ENCODE data around the gene MAT2A. TPM values are rescaled to one million over a fixed set of nuclear protein-coding genes. Genes with fewer than 3 reads are reported as not detected.

MAT2A gene
- total and polyA plus RNA-seq, 9 of the 15 experiments (the other 6 are each of a cell fraction or from before 2014, with no cell fraction given): 130 to 1,027 (median 240) TPM

- TF ChIP-seq FOXK2 (conservative IDR thresholded peaks at IDR 0.05 in 1 of 2, IDR thresholded peaks at IDR 0.05 in 1 of 2; ENCODE audit: low read depth in 2 of 2): 0 out of 4 replicates have a peak, but pooled peaks have one; percentile 20 to 47
- TF ChIP-seq GABPA (tag; conservative IDR thresholded peaks at IDR 0.05; ENCODE audit: low read depth): peak; percentile 47
- TF ChIP-seq POU5F1 (IDR thresholded peaks at IDR 0.05; ENCODE audit: borderline replicate concordance, low read depth, low read length, partially characterized antibody): no peak
- no peak for TF ChIP-seq SAP30 (IDR thresholded peaks at IDR 0.05; ENCODE audit: borderline replicate concordance, insufficient read depth, low read depth, low read length, poor library complexity, severe bottlenecking)
- TF ChIP-seq NR0B1 (IDR thresholded peaks at IDR 0.05; ENCODE audit: partially characterized antibody): no peak
- TF ChIP-seq, protein P1, sequence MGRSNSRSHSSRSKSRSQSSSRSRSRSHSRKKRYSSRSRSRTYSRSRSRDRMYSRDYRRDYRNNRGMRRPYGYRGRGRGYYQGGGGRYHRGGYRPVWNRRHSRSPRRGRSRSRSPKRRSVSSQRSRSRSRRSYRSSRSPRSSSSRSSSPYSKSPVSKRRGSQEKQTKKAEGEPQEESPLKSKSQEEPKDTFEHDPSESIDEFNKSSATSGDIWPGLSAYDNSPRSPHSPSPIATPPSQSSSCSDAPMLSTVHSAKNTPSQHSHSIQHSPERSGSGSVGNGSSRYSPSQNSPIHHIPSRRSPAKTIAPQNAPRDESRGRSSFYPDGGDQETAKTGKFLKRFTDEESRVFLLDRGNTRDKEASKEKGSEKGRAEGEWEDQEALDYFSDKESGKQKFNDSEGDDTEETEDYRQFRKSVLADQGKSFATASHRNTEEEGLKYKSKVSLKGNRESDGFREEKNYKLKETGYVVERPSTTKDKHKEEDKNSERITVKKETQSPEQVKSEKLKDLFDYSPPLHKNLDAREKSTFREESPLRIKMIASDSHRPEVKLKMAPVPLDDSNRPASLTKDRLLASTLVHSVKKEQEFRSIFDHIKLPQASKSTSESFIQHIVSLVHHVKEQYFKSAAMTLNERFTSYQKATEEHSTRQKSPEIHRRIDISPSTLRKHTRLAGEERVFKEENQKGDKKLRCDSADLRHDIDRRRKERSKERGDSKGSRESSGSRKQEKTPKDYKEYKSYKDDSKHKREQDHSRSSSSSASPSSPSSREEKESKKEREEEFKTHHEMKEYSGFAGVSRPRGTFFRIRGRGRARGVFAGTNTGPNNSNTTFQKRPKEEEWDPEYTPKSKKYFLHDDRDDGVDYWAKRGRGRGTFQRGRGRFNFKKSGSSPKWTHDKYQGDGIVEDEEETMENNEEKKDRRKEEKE (IDR thresholded peaks at IDR 0.05; ENCODE audit: borderline replicate concordance in 1 of 2, control insufficient read depth in 1 of 2, low read depth in 2 of 2, low read length in 1 of 2): no peak
- no peak for TF ChIP-seq RBBP5 (IDR thresholded peaks at IDR 0.05; ENCODE audit: borderline replicate concordance, insufficient read depth, low read length, poor library complexity, severe bottlenecking)
- TF ChIP-seq NFRKB (IDR thresholded peaks at IDR 0.05; ENCODE audit: low read depth): peak; percentile 54; the same call in 1 of the 2 replicates
- TF ChIP-seq YY1 (IDR thresholded peaks at IDR 0.05; ENCODE audit: borderline replicate concordance in 1 of 3, control insufficient read depth in 1 of 3, extremely low read depth in 1 of 3, insufficient read depth in 3 of 3, insufficient read length in 1 of 3, insufficient replicate concordance in 2 of 3, low read depth in 1 of 3, low read length in 2 of 3): peak in 2 of 3 experiments; percentile 43 to 59
- TF ChIP-seq CEBPB (tag; IDR thresholded peaks at IDR 0.05): peak; percentile 67
- no peak for TF ChIP-seq EGR1 (conservative IDR thresholded peaks at IDR 0.05)
- no peak for TF ChIP-seq TGIF2 (CRISPR knock-in tag; IDR thresholded peaks at IDR 0.05)
- no peak for TF ChIP-seq ZNF445 (CRISPR knock-in tag; IDR thresholded peaks at IDR 0.05; ENCODE audit: low read depth)
- no peak for TF ChIP-seq ATF1 (CRISPR knock-in tag; IDR thresholded peaks at IDR 0.05)
- no peak for TF ChIP-seq ATF1 (tag; IDR thresholded peaks at IDR 0.05)
- no peak for TF ChIP-seq PHF20 (IDR thresholded peaks at IDR 0.05; ENCODE audit: partially characterized antibody)
- TF ChIP-seq PHB2 (IDR thresholded peaks at IDR 0.05; ENCODE audit: low read depth): no peak
- TF ChIP-seq JUN (IDR thresholded peaks at IDR 0.05; ENCODE audit: borderline replicate concordance, low read depth, low read length): no peak
- no peak for TF ChIP-seq JUN (CRISPR knock-in tag; IDR thresholded peaks at IDR 0.05; ENCODE audit: borderline replicate concordance)
- TF ChIP-seq ZNF778 (CRISPR knock-in tag; IDR thresholded peaks at IDR 0.05): no peak
- TF ChIP-seq SAFB2 (IDR thresholded peaks at IDR 0.05; ENCODE audit: borderline replicate concordance, low read depth, low read length, severe bottlenecking): no peak
- TF ChIP-seq HMG20A (CRISPR knock-in tag; conservative IDR thresholded peaks at IDR 0.05): no peak
Observed at GRCh38 chr2:85577386-85578242, 38.6 kb downstream of the MAT2A start, which contains the start of gene VAMP8 (continued).

All from K562 (cell line).